K562 (cell line): Measurements from ENCODE around the gene ATP1A2. TPM values are rescaled to one million over a fixed set of nuclear protein-coding genes. Genes with fewer than 3 reads are reported as not detected.

Experiments used
- ATAC-seq: fragments of 200-7000 bp; cut with Tn5 transposase; 3 replicates; pipeline ENCODE4 v1.9.1; 2020; ENCODE audit warnings: moderate library complexity
- BruUV-seq: library from RNA; stranded (reverse); fragments of 400-500 nt; replicated peaks from 2 replicates; lab custom pipeline; 2021; lab: Mats Ljungman, UMichigan
- CTCF ChIA-PET: fragments of 300-600 bp; formaldehyde crosslinking; extraction: SDS; loops from one replicate; lab custom pipeline; 2021; ENCODE audit warnings: low intra/inter-chr PET ratio; lab: Yijun Ruan, JAX
- POLR2A ChIA-PET: fragments of 300-600, 350-650 bp; sonication (Branson Sonifier 250); formaldehyde crosslinking; extraction: SDS; loops from one replicate; lab custom pipeline; 2021; ENCODE audit warnings: antibody characterized with exemption, inconsistent platforms; lab: Yijun Ruan, JAX
- DNase-seq, 4 experiments: peaks; one replicate each; pipeline versions ENCODE4 v3.0.0 to v3.0.0-alpha.2; 2011 to 2018; ENCODE audit warnings: low spot score in 3 of 4, mixed read lengths in 3 of 4; ENCODE audit errors: extremely low read depth in 1 of 4
- FAIRE-seq: peaks from 2 replicates; lab custom pipeline; 2011; peaks lifted over from hg19 to GRCh38; lab: Jason Lieb, UNC
- H2AFZ ChIP-seq: 2 replicates; pipeline ENCODE4 v1.6.0; 2011; ENCODE audit warnings: low read depth, low read length, control low read depth, inconsistent platforms
- H3K27ac ChIP-seq: fragments of 200-600 bp; 3 replicates; pipeline ENCODE4 v1.8.0; 2011; ENCODE audit warnings: low read depth, mild to moderate bottlenecking, control low read depth, inconsistent platforms, low read length, moderate library complexity, mixed read lengths; ENCODE audit errors: extremely low read depth
- H3K27me3 ChIP-seq, 2 experiments: fragments of 300-600 bp in 1 of 2; 2 replicates in 1 of 2; 3 replicates in 1 of 2; pipeline versions ENCODE4 v1.6.0 to v1.8.0; 2011; ENCODE audit warnings: inconsistent platforms in 2 of 2, low read length in 2 of 2, mild to moderate bottlenecking in 1 of 2, mixed read lengths in 1 of 2, moderate library complexity in 1 of 2; ENCODE audit not compliant: control insufficient read depth in 2 of 2, insufficient read depth in 2 of 2
- H3K36me3 ChIP-seq: fragments of 300-600 bp; 3 replicates; pipeline ENCODE4 v1.8.0; 2011; ENCODE audit warnings: mild to moderate bottlenecking, low read length, inconsistent platforms; ENCODE audit not compliant: control insufficient read depth, insufficient read depth
- H3K4me1 ChIP-seq, 2 experiments: fragments of 200-600 bp in 1 of 2; replicated peaks in 1 of 2; 2 replicates in 1 of 2; 3 replicates in 1 of 2; pipeline versions ENCODE4 v1.5.1 to v1.8.0; 2011; ENCODE audit warnings: inconsistent platforms in 2 of 2, low read length in 2 of 2, mild to moderate bottlenecking in 1 of 2, mixed read lengths in 1 of 2, moderate library complexity in 1 of 2; ENCODE audit not compliant: control insufficient read depth in 2 of 2, insufficient read depth in 2 of 2
- H3K4me2 ChIP-seq: 2 replicates; pipeline ENCODE4 v1.6.1; 2011; ENCODE audit warnings: low read length, control low read depth, inconsistent platforms, mixed read lengths; ENCODE audit not compliant: insufficient read depth
- H3K4me3 ChIP-seq: fragments of 200-600 bp; sonication (generic), shearing (Covaris generic); 2 replicates; pipeline ENCODE4 v1.5.1; 2016; ENCODE audit warnings: control low read depth, inconsistent platforms
- H3K79me2 ChIP-seq: fragments of 200-600 bp; 3 replicates; pipeline ENCODE4 v1.8.0; 2011; ENCODE audit warnings: low read length, inconsistent platforms; ENCODE audit not compliant: control insufficient read depth, insufficient read depth
- H3K9ac ChIP-seq, 2 experiments: 2 replicates each; pipeline versions ENCODE4 v1.6.0 to v1.6.1; 2011; ENCODE audit warnings: low read depth in 2 of 2, low read length in 2 of 2, control low read depth in 1 of 2, inconsistent platforms in 1 of 2, mild to moderate bottlenecking in 1 of 2, mixed read lengths in 1 of 2; ENCODE audit not compliant: insufficient read depth in 1 of 2
- H3K9me1 ChIP-seq: one replicate; pipeline ENCODE4 v1.6.0; 2011; ENCODE audit warnings: inconsistent platforms, mild to moderate bottlenecking, low read length, moderate library complexity; ENCODE audit not compliant: control insufficient read depth, insufficient read depth
- H3K9me3 ChIP-seq: replicated peaks from 2 replicates; pipeline ENCODE4 v1.5.1; 2011; ENCODE audit warnings: low read depth, low read length, inconsistent platforms; ENCODE audit not compliant: control insufficient read depth, insufficient read depth
- H4K20me1 ChIP-seq: replicated peaks from 2 replicates; pipeline ENCODE4 v1.6.1; 2011; ENCODE audit warnings: low read length, inconsistent platforms, mixed read lengths; ENCODE audit not compliant: control insufficient read depth, insufficient read depth
- DNMT1 ChIP-seq: fragments of 450-650 bp; IDR thresholded peaks from 2 replicates; pipeline ENCODE4 v1.6.1; 2016; ENCODE audit warnings: antibody characterized with exemption, mild to moderate bottlenecking
- ESRRB ChIP-seq: fragments of 250-450 bp; sonication (Bioruptor Pico); IDR thresholded peaks from 2 replicates; pipeline ENCODE4 v1.5.0; 2020; ENCODE audit warnings: mild to moderate bottlenecking, moderate library complexity, borderline replicate concordance
- FOXK1 ChIP-seq: sonication (generic); formaldehyde crosslinking; IDR thresholded peaks from 2 replicates; pipeline ENCODE4 v1.8.0; 2022; ENCODE audit warnings: missing genetic modification reagents, mild to moderate bottlenecking, borderline replicate concordance
- HSF4 ChIP-seq: fragments of 250-450 bp; sonication (Bioruptor Pico); IDR thresholded peaks from 2 replicates; pipeline ENCODE4 v2.1.2; 2022; ENCODE audit warnings: mild to moderate bottlenecking, moderate library complexity, borderline replicate concordance
- POLR2A ChIP-seq: fragments of 450-650 bp; conservative IDR thresholded peaks from 2 replicates; pipeline ENCODE4 v1.6.1; 2016
- THRAP3 ChIP-seq: fragments of 450-650 bp; IDR thresholded peaks from 2 replicates; pipeline ENCODE4 v1.6.1; 2016; ENCODE audit warnings: mild to moderate bottlenecking, inconsistent platforms, borderline replicate concordance
- ZBTB8A ChIP-seq: fragments of 450-650 bp; IDR thresholded peaks from 2 replicates; pipeline ENCODE4 v1.6.1; 2018; ENCODE audit warnings: mild to moderate bottlenecking, moderate library complexity; ENCODE audit not compliant: partially characterized antibody
- ZFX ChIP-seq: sonication (generic); formaldehyde crosslinking; IDR thresholded peaks from 2 replicates; pipeline ENCODE4 v1.8.0; 2022; ENCODE audit warnings: mild to moderate bottlenecking, missing genetic modification reagents, moderate library complexity
- ZNF436 ChIP-seq: fragments of 250-450, 450-650 bp; sonication (Bioruptor Pico); formaldehyde crosslinking; IDR thresholded peaks from 2 replicates; pipeline ENCODE4 v1.7.0; 2020; ENCODE audit warnings: mild to moderate bottlenecking
- ZNF707 ChIP-seq: fragments of 250-450 bp; sonication (Bioruptor Pico); conservative IDR thresholded peaks from 2 replicates; pipeline ENCODE4 v1.8.0; 2022; ENCODE audit warnings: inconsistent platforms, mild to moderate bottlenecking, moderate library complexity
- WGBS: fragments of 100-300 bp; shearing (Covaris generic); methylation state at CpG from one replicate; pipeline ENCODE4 v1.1.6; 2016; ENCODE audit warnings: low coverage, mixed read lengths; ENCODE audit not compliant: insufficient coverage; ENCODE audit errors: missing lambda C conversion rate; 5-methylcytosine and 5-hydroxymethylcytosine counted together
- in situ Hi-C: fragments of 300-500 bp; cut with MboI; formaldehyde crosslinking; loops from 4 replicates; pipeline ENCODE4 v1.15.0; 2018; ENCODE audit warnings: inconsistent platforms, mixed read lengths
- intact Hi-C: fragments of 100-400 bp; cut with micrococcal nuclease; formaldehyde crosslinking; loops from 2 replicates; pipeline ENCODE4 v1.14.2; 2022
- polyA plus RNA-seq, 8 experiments: library from polyadenylated mRNA; depleted of rRNA in 4 of 8; stranded (reverse) in 5 of 8; unstranded in 3 of 8; fragments of >200 nt; fragmentation: Nextera tagmentation in 2 of 8; fragmentation: Illumina TruSeq in 1 of 8; extraction: Ambion mirVana in 2 of 8; extraction: Trizol in 1 of 8; gene quantifications; 2 replicates each; pipeline versions ENCODE4 v1.2.1 to v1.2.3, GENCODE V29; 2011 to 2014; ENCODE audit warnings: inconsistent platforms in 1 of 8, missing spikeins in 1 of 8
- total RNA-seq, 7 experiments: library from RNA; depleted of rRNA in 6 of 7; stranded (reverse); fragments of >200 nt in 6 of 7; fragmentation: Illumina TruSeq in 2 of 7; extraction: Trizol in 2 of 7; gene quantifications; 2 replicates each; pipeline versions ENCODE4 v1.2.1 to v1.2.3, GENCODE V29; 2011 to 2021; ENCODE audit warnings: low replicate concordance in 1 of 7
- TF ChIP-seq, protein P1 (sequence below): fragments of 450-650 bp; formaldehyde crosslinking; IDR thresholded peaks from 2 replicates; pipeline ENCODE4 v1.4.0; 2022; ENCODE audit warnings: missing genetic modification characterization

Gene ATP1A2
- total and polyA plus RNA-seq, 9 of the 15 experiments (the other 6 are each of a cell fraction or from before 2014, with no cell fraction given) = 0.04 to 0.11 (median 0.09) TPM; not detected in 6

DNA sequence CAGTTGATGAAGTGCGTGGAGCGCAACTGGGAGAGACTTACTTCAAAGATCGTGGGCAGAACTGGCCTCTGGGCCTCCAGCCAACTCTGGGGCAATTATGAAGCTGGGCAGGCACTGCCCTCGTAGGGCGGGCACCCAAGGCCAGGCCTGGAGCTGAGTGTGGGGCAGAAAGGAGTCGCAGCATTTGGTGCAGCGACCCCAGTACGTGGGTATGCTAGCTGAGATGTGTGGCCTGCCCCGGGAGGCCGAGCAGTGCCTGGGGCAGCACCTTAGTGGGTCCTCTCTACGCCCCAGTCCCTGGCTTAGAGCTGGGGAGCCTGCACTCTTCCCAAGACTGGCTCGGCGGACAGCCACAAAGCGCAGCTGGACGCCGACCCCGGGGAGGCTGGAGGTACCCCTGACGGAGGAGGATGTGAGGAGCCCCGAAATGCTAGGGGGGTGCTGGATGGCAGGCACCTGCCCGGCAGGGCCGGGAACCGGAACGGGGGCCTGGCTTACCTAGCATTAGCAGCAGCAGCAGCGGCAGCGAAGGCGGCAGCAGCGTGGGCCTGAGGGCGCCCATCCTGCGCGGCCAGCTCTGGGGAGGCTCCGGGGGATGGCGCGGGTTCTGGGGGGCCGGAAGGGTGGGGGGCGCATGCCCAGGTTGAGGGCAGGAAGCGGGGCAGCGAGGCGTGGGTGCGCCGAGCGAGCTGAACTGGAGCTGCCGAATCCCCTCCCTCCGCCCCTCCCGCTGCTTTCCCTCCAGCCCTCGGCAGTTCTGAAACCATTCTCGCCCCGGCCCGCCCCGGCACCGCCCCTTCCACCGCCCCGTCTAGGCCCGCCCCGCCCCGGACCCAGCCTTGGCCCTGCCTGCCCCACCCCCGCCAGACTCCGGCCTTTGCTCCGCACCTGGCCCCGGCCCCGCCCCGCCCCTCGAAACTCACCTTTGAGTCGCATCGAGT is 17.4 kb upstream of the ATP1A2 start, which contains the start of gene IGSF8:
Gene IGSF8 (minus strand): TSS at position 709 of the 941 bp plus-strand sequence. CDS start 147 bp downstream, at position 562.
- H3K27me3 ChIP-seq = no peaks in the 10 kb centered on the region
- H3K4me2 ChIP-seq = peak within 1 kb of the TSS; percentile 88
- FAIRE-seq = peak; percentile 46
- peak within 1 kb of the TSS; percentile 57 for H3K4me3 ChIP-seq
- ChIA-PET POLR2A (interaction anchor here (0.5 to 1.2 kb wide), 7 partner anchors 12 to 270 kb away, joined by 3 to 5 read pairs (median 4); partner anchors contain the start of genes DCAF8 and KCNJ9), CTCF (interaction anchor here (1.2 to 2.9 kb wide), 2 partner anchors 13 to 154 kb away, joined by 4 to 11 read pairs; no protein-coding TSS in a partner anchor)
- BruUV-seq = no TSS peak
- H3K79me2 ChIP-seq = no peaks in the 10 kb centered on the region
- peak; percentile 79 for ATAC-seq
- peak within 1 kb of the TSS; percentile 99 for H2AFZ ChIP-seq
- 21% methylated on average over 35 of the region's 64 CpGs for WGBS
- no peaks in the 10 kb centered on the region for H3K9me3 ChIP-seq
- peak within 1 kb of the TSS; percentile 71 for H3K27ac ChIP-seq
- H3K9ac ChIP-seq = peak within 1 kb of the TSS; percentile 67 to 95
- intact Hi-C loops = no loop called here
- H3K9me1 ChIP-seq = no peaks in the 10 kb centered on the region
- peaks cover 4% of the 10 kb centered on the region; the same call in 1 of the 2 replicates for H4K20me1 ChIP-seq
- in situ Hi-C loops = no loop called here
- peak in 3 of 4 experiments; percentile 86 to 92 (median 88) for DNase-seq
- H3K36me3 ChIP-seq = no peaks in the 10 kb centered on the region
- H3K4me1 ChIP-seq = peaks cover 18 to 40% of the 10 kb centered on the region in 2 experiments; a peak in 4 of 5 replicates
- TF ChIP-seq ZNF436 (CRISPR knock-in tag) (no peak), ZNF707 (no peak), ZFX (CRISPR knock-in tag) (peak; percentile 46), ZBTB8A (no peak), ESRRB (CRISPR knock-in tag) (no peak), DNMT1 (no peak), HSF4 (CRISPR knock-in tag) (no peak), THRAP3 (no peak), FOXK1 (CRISPR knock-in tag) (no peak), POLR2A (no peak)
- TF ChIP-seq, protein P1, sequence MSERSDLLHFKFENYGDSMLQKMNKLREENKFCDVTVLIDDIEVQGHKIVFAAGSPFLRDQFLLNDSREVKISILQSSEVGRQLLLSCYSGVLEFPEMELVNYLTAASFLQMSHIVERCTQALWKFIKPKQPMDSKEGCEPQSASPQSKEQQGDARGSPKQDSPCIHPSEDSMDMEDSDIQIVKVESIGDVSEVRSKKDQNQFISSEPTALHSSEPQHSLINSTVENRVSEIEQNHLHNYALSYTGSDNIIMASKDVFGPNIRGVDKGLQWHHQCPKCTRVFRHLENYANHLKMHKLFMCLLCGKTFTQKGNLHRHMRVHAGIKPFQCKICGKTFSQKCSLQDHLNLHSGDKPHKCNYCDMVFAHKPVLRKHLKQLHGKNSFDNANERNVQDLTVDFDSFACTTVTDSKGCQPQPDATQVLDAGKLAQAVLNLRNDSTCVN = no peak
